Activated naive CD8-positive, alpha-beta T cell treated with anti-CD3 and anti-CD28 coated beads, Interleukin-2, amount 50 U/mL, for 16 hours (primary cell): Measurements from ENCODE around the gene MYL7.
"Not testable (repeated sequence)": the region's sequence is repeated elsewhere in the genome, so short reads cannot be mapped to it uniquely, and the experiment has no call there.

Experiments
- DNase-seq: peaks from one replicate; pipeline ENCODE4 v3.0.0-alpha.2; 2020; ENCODE audit warnings: low read depth, low spot score

MYL7 gene

GRCh38 chr7:44133295-44133694 is 7.8 kb downstream of the MYL7 start:
- DNase-seq: no peak

DNA sequence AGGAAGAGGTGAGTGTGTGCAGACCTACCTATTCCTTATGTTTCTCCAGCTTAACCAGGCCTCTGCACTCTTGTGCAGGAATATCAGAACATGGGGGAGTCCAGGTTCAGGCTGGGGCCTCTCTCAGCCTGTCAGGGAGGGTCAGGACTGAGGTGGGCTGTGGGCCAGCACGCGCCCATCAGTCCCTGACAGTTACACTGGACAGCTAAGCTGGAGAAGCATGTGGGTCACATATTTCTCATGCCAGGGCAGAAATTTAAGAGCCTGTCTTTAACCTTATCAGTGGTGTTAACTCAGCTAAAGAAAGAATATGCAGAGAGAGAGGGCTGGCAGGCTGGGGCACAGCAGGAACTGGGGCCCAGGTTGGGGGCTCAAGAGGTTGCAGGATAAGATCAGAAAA is 9.1 kb downstream of the MYL7 start:
- no peak for DNase-seq

DNA sequence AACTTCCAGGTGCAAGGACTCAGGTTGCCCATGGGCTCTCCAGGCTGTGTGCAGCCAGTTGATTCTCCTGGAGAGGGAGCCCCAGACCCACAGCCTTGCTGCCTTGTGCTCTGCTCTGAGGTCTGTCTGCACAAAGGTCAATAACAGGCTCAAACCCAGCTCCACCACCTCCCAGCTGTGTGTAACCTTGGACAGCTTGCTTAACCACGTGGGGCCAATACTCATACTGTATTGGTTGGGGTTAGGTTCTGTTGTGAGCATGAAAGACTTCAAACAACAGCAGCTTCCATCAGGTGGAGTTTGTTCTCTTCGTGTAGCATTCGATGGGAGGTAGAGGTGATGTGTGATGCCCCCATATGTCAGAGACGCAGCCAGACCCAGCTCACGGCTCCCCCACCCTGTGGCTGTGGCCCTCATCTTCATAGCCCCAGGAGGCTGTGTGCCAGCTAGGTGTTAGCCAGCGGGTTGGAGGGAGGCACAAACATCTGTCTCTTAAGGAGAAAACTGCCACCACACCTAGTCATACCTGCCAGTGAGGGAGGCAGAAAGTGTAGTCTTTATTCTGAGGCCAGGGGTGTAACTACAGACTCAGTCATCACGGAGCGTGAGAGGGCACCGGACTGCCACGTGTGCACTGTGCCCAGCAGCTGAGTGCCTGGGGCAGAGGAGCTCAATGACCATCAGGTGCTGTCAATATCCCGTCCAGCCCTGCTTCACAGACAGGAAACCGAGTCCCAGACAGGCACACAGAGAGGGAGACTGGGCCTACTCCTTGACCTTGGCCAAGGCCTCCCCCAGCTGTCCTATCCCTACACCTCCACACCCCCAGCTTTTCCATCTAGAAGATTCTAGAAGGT is 9.7 kb downstream of the MYL7 start:
- DNase-seq: no peak

DNA sequence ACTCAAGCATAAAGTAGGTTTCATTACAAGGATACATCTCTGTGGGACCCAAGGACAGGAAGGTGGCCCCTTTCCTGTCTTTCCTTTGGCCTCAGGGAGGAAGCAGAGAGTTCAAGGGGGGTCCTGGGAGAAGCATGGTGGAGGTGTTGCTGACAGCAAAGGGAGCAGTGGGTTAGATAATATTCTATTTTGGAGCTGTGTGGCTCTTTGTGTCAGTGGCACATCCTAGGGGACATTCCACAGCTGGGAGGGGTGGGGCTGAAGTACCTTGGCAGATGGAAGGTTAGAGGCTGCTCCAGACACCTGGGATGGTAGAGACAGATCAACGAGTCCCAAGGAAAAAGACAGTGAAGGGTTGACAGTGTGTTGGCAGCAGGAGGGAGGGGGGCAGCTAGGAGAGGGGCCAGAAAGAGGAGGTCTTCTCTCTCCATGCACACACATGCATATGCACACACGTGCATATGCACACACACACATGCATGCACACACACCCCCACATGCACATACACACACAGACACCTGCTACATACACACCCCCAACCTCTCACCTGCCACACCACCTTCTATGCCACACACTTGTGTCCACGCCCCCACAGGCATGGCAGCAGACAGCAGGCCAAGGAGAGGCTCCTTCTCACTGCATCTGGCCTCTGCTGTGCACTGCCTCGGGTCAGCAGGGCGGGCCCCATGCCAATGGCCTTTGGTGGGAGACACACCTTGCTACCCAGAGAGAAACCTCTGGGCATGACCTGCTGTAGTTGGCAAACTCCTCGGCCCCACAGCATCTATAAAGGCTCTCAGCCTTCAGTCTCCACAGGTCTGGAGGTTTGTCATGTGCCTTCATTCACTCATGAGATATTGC is 12.2 kb downstream of the MYL7 start:
- DNase-seq: no peak

DNA sequence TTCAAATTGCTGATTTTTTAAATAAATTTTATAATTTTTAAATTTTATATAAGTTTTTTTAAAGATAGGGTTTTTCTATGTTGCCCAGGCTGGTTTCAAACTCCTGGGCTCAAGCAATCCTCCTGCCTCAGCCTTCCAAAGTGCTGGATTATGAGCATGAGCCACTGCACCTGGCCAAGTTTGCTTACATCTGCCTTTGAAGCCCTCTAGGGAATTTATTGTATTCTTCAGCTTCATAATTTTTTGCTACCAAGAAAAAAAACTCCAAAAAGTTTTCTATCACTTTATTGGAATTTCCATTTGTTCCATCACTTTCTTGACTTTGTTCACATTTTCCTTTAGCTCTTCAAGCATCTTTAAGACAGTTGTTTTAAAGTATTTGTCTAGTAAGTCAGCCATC is 14.0 kb downstream of the MYL7 start:
- DNase-seq: no peak

DNA sequence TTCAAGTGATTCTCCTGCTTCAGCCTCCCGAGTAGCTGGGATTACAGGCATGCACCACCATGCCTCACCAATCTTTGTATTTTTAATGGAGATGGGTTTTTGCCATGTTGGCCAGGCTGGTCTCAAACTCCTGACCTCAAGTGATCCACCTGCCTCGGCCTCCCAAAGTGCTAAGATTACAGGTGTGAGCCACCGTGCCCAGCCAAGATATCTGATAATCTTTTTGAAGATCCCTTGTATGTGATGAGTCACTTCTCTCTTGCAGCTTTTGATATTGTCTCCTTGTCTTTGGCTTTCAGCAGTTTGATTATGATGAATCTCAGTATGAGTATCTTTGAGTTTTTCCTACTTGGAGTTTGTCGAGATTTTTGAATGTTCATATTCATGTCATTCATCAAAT is 14.6 kb downstream of the MYL7 start:
- DNase-seq: not testable (repeated sequence)

GRCh38 chr7:44124822-44125202 is 16.3 kb downstream of the MYL7 start:
- no peak for DNase-seq

DNA sequence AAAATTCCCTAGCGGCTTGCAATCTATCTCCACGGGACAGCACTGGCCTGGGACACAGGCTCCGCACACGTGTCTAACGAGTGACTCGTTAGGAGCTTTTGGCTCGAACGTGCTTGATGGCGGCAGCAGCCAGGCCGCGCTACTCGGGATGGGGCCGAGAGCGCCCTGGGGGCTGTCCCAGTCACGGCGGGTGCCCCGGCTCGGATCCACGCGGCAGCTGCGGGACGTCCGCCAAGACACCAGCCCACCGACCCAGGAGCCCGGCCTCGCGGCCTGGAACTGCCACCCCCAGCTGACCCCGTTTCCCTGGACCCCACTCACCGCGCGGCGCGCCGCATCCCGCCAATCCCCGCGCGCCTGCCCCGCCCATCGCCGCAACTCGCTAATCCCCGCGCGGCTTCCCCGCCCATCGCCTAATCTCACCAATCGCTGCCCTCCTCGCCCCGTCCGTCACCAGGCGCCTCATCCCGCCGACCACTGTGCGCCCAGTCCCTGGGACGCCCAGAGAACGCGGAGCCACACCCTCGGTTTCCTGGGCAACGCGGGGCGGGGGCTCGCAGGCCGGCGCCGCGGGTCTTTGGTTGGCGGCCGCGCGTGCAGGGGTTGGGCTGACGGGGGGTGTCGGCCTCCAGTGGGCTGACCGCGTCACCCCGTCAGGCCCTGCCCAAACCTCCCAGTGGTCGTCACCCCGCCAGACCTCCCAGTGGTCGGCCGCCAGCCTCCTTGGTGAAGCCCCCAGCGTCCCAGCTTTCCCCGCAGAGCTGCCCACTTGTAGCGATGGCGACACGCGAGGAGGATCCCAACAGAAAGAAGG is 17.7 kb downstream of the MYL7 start, which contains the start of gene POLD2:
TSS of gene POLD2 (minus strand) at position 359 of the 814 bp plus-strand sequence. CDS start 1,495 bp downstream, outside the sequence.
- DNase-seq: peak; percentile 97

GRCh38 chr7:44122529-44122928 is 18.6 kb downstream of the MYL7 start:
- DNase-seq: no peak

- no peak for DNase-seq
Measured at GRCh38 chr7:44121761-44122420, 19.2 kb downstream of the MYL7 start.

- no peak for DNase-seq
Measured at GRCh38 chr7:44120395-44120794, 20.7 kb downstream of the MYL7 start.

- no peak for DNase-seq
Measured at GRCh38 chr7:44119829-44120380, 21.2 kb downstream of the MYL7 start.

DNA sequence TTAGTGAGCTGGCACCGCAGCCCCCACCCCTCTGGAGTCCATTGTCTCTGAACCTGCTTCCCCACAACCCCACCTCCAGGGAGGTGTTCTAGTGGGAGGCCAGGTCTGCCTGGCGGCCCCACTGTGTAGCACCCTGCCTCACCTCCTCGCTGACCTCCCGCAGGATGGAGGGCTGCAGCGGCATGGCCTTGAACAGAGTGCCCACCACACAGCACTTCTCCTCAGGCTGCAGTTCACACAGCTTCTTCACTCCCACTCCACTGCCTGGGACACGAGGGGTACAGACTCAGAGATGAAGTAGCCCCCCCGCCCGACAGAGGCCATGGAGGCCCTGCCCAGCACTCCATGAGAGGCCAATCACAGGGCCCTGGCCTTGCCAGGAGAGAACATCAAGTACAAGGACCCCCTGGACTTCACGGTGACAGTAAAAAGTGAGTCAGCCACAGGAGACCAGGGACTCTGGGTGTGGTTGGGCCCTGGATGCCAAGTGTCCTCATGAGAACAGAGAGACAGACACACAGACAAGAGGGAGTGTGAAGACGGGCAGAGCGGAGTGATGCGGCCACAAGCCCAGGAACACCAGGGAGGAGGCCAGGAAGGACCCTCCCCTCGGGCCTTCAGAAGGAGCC is 23.2 kb downstream of the MYL7 start:
- DNase-seq: no peak

GRCh38 chr7:44116789-44117666 is 24.1 kb downstream of the MYL7 start:
- no peak for DNase-seq

DNA sequence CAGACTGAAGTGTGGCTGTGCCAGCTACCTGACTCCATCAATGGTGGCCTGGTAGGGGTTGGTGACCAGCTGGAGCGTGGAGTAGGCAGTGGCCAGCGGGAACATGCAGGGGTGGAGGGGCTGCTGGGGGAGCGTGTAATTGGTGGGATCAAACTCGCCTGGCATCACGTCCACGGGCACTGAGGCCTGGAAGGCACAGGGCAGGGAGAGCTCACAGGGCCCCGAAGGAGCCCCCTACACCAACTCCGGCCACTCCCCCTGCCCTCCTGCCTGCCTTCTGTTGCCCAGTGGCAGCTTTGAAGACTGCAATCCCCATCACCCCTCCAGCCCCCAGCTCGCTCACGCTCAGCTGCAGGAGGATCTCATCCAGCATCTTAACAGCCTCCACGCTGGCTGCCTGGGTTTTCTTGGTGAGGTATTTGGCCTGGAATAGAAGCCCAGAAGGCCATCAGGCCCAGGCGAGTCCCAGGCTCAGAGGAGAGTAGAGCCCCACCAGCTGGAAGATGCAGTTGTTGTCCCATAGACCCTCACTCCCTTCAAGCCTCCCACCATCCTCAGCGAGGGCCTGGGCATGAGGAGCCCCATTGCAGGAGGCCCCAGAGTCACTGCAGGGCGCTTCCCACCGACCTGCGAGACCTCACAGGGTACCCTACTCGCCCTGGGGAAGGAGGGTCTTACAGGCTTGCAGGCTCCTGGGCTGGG is 24.9 kb downstream of the MYL7 start:
- DNase-seq: no peak

- DNase-seq: no peak
Measured at GRCh38 chr7:44114586-44115310, 26.4 kb downstream of the MYL7 start.

GRCh38 chr7:44113764-44114354 is 27.3 kb downstream of the MYL7 start:
- no peak for DNase-seq
